ENCODE measurements around the gene MRPL11.

DNA sequence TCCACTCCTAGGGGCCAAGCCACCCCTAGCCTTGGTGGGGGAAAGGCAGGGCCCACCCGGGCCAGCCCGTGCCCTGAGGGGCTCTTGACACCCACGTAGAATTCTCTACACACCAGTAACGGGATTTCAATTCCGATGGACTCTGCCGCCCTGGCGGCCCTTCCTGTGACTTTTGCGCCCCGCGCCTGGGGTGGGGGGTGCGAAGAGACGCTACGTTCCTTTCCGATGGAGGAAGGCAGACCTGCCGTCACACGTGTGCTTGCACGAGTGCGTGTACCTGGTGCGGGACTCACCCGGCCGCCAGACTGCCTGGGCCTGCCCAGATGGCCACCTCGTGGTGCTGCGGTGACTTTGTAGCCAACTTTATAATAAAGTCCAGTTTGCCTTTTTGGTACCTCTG, 12.3 kb downstream of the MRPL11 start:
- no peak for TF ChIP-seq CTCF (IDR thresholded peaks at IDR 0.05; ENCODE audit: low read length)
- no peak for TF ChIP-seq EZH2 (IDR thresholded peaks at IDR 0.05; ENCODE audit: borderline replicate concordance, low read length)

Measured in OCI-LY1 (cell line).